Fibroblast of pulmonary artery (primary cell): ENCODE data around the gene NFKB2.

Experiments
- DNase-seq: peaks from one replicate; pipeline ENCODE4 v3.0.0-alpha.2; 2010; ENCODE audit warnings: low read depth
- H3K4me3 ChIP-seq: replicated peaks from 2 replicates; pipeline ENCODE4 v1.5.1; 2011; ENCODE audit warnings: low read depth, mild to moderate bottlenecking, control low read depth, low read length, moderate library complexity
- TF ChIP-seq, protein P1 (sequence below): IDR thresholded peaks from 2 replicates; pipeline ENCODE4 v1.5.1; 2011; ENCODE audit warnings: mild to moderate bottlenecking, control low read depth, low read length, inconsistent platforms; ENCODE audit errors: missing control alignments

The NFKB2 gene

DNA sequence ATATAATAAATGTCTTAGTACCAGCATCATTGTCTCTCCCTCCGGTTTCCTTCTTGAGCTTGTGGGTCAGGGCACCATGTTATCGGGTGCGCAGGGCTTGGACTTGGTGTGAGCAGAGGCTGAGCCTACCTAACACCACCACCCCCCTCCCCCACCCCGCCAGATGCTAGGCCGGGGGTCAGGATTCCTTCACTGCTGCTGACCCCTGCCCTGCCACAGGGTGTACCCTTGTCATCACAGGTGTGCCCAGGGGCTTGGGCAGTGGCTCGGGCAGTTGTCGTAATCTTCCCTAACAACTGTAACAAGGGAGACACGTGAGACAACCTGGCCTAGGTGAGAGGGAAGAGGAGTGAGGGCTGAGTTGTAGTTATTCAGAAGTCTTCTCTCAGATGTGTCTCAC is 12.6 kb upstream of the NFKB2 start:
- no peak for DNase-seq
- TF ChIP-seq, protein P1, sequence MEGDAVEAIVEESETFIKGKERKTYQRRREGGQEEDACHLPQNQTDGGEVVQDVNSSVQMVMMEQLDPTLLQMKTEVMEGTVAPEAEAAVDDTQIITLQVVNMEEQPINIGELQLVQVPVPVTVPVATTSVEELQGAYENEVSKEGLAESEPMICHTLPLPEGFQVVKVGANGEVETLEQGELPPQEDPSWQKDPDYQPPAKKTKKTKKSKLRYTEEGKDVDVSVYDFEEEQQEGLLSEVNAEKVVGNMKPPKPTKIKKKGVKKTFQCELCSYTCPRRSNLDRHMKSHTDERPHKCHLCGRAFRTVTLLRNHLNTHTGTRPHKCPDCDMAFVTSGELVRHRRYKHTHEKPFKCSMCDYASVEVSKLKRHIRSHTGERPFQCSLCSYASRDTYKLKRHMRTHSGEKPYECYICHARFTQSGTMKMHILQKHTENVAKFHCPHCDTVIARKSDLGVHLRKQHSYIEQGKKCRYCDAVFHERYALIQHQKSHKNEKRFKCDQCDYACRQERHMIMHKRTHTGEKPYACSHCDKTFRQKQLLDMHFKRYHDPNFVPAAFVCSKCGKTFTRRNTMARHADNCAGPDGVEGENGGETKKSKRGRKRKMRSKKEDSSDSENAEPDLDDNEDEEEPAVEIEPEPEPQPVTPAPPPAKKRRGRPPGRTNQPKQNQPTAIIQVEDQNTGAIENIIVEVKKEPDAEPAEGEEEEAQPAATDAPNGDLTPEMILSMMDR, result no peak
- H3K4me3 ChIP-seq, result no peak overlapping the region

DNA sequence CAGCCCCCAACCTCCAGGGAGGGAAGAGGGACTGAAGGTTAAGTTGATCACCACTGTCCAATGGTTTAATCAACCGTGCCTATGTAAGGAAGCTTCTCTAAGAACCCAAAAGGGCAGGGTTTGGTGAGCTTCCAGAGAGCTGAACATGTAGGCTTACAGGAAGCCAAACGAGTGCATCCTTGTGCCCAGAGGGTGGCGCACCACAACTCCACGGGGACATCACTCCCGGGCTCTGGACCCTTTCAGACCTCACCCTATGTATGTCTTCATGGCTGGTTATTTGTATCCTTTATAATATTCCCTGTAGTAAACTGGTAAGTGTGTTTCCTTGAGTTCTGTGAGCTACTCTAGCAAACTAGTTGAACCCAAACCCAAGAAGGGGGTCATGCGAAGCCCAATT is 11.5 kb upstream of the NFKB2 start:
- peak; percentile 42 for DNase-seq
- TF ChIP-seq, protein P1, result peak; percentile 37
- H3K4me3 ChIP-seq, result no peak overlapping the region

DNA sequence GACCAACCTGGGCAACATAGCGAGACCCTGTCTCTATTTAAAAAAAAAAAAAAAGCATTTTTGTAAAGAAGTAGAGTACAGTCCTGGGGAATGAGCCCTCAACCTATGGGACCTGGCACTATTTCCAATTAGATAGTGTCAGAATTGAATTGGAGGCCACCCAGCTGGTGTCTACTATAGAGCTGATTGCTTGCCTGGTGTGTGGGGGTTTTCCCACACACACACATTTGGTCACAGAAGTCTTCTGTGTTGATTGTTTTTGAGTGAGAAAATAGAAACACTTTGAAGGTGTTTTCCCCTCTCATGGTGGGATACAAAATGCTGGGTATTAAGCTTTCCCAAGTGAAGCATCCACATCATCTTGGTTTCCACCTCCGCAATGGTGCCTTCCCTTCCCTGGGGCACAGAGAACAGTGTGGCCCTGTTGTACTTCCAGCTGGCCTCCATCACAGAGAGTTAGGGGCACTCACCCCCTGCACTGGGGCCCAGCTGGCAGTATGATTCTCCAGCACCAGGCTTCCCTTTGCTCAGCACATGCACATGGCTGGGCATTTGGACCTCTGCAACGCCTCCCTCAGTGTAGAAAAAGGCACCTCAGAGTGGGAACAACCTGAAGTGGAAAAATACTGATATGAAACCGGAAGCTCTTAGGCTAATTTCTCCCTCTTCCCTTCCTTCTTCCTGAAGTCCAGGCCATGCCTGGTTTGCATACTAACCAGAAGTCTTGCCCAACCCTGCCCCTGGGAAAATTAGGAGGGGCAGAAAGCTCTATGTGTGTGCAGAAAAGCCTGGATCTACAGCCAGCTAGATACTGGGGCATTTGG is 10.7 kb upstream of the NFKB2 start:
- peak; percentile 70 for DNase-seq
- H3K4me3 ChIP-seq, result no peak overlapping the region
- TF ChIP-seq, protein P1, result no peak

DNA sequence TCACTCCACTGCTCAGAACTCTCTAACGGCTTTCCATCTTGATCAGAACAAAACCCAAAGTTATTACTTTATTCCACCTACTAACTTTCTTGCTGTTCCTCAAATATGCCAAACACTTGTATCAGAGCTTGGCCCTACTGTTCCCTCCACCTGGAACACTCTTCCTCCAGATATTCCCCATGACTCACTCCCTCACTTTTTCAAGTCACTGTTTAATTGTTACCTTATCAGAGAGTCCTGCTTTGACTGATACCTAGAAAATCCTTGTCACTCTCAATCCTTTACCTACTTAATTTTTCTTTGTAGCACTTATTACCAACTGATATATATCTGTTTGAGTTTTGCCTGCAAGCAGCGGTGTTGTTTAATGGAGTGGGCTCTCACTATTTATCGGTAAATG is 5.6 kb upstream of the NFKB2 start:
- DNase-seq, result no peak
- H3K4me3 ChIP-seq, result no peak overlapping the region
- TF ChIP-seq, protein P1, result no peak

DNA sequence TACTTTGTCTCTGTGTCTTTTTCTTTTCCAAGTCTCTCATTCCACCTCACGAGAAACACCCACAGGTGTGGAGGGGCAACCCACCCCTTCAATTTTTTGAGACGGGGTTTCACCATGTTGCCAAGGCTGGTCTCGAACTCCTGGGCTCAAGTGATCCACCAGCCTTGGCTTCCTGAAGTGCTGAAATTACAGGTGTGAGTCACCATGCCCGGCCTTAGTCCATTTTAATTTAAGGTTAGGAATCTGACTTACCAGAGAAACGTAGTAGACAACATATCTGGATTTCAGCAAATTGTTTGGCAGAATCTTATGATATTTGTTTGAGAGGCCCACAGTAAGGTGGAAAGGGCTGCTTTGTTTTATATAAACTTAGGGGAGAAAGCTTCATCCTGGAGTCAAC is 3.2 kb upstream of the NFKB2 start:
- TF ChIP-seq, protein P1, result no peak
- H3K4me3 ChIP-seq, result no peak overlapping the region
- DNase-seq, result no peak

DNA sequence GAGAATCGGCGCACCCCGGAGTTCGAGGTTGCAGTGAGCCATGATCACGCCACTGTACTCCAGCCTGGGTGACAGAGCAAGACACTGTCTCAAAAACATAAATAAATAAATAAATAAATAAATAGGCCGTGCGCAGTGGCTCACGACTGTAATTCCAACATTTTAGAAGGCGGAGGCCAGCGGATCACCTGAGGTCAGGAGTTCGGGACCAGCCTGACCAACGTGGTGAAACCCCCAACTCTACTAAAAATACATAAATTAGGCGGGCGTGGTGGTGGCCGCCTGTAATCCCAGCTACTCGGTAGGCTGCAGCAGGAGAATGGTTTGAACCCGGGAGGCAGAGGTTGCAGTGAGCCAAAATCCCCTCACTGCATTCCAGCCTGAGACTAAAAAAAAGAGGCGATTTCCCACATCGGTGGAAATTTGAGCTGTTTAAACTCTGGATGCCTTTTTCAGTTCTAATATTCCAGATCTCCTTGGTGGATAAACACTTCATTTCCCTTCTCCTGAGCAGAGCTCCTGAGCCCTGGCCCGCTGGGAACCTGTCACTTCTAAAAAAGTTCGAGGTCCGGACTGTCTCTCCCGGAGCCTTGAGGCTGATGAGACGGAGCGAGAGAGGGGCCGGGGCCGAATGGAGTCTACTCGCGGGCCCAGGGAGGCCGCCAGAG is 2.0 kb upstream of the NFKB2 start:
- TF ChIP-seq, protein P1, result peak; percentile 72
- no peak for DNase-seq
- H3K4me3 ChIP-seq, result peak overlapping the region; percentile 75
